Astrocyte (in vitro differentiated cells and primary cell): ENCODE measurements around the gene SGCD.

ENCODE experiments used
- CTCF ChIP-seq: IDR thresholded peaks from 2 replicates; pipeline ENCODE4 v1.5.1; 2011; ENCODE audit warnings: low read depth, mild to moderate bottlenecking, inconsistent platforms, low read length, moderate library complexity; ENCODE audit not compliant: insufficient read depth
- EZH2 ChIP-seq: IDR thresholded peaks from 2 replicates; pipeline ENCODE4 v1.6.1; 2012; ENCODE audit warnings: mild to moderate bottlenecking, low read length, inconsistent platforms; ENCODE audit not compliant: insufficient read depth

- TF ChIP-seq CTCF, result no peak
- TF ChIP-seq EZH2, result no peak
Measured at GRCh38 chr5:156513123-156513815, 186.3 kb downstream of the SGCD start.
